KOPT-K1 (cell line): Measurements from ENCODE around the gene RBM19.
"Not testable (repeated sequence)": the region's sequence is repeated elsewhere in the genome, so short reads cannot be mapped to it uniquely, and the experiment has no call there.

Source experiments
- H3K27ac ChIP-seq: fragments of 200-600 bp; sonication (generic); 2 replicates; pipeline ENCODE4 v1.5.1; 2016; ENCODE audit warnings: antibody characterized with exemption, mild to moderate bottlenecking, low read depth, low read length; ENCODE audit not compliant: poor library complexity, severe bottlenecking
- H3K36me3 ChIP-seq: fragments of 200-600 bp; sonication (generic); 2 replicates; pipeline ENCODE4 v1.5.1; 2017; ENCODE audit warnings: antibody characterized with exemption, mild to moderate bottlenecking, low read length, moderate library complexity; ENCODE audit not compliant: insufficient read depth
- H3K9me3 ChIP-seq: fragments of 200-600 bp; sonication (generic); 2 replicates; pipeline ENCODE4 v1.5.1; 2017; ENCODE audit warnings: antibody characterized with exemption, low read length, mild to moderate bottlenecking; ENCODE audit not compliant: insufficient read depth, poor library complexity, severe bottlenecking

RBM19 gene

DNA sequence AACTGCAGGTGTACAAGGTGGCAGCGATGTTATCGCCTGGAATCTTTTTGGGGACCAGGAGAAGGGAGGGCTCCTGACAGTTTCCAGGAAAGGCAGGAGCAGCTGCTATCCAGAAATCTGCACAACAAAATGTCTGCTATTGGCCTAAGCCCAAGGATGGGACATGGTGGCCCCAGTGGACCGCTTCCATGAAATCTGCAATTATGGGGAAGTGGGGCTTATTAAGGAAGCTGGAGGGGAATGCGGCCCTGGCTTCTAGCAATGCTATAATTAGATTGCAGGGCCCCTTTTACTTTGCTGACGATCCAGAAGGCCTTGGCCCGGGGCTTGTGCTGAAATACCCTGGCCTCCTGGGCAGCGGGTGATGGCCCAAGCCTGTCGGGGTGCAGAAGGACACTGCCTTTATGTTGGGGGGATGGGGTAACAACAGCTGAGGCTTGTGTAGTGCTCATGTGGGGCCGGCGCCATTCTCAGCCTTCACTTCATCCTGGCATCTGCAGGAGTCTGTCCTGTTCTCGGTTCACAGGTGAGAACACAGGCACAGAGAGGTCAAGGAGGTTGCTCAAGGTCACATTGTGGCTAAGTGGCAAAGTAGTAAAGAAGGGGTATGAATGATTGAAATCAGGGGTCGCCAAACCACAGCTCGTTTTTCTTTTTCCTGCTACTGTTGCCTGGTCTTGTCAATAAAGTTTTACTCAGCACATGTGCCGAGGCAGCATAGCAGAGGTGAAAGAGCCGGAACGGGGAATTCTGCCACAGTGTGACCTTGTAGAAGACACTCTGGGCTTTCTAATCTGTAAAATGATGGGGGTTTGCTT lies 153.5 kb downstream of the RBM19 start:
- H3K27ac ChIP-seq, result no peak overlapping the region
- no peaks in the 10 kb centered on the region for H3K36me3 ChIP-seq
- no peaks in the 10 kb centered on the region for H3K9me3 ChIP-seq

DNA sequence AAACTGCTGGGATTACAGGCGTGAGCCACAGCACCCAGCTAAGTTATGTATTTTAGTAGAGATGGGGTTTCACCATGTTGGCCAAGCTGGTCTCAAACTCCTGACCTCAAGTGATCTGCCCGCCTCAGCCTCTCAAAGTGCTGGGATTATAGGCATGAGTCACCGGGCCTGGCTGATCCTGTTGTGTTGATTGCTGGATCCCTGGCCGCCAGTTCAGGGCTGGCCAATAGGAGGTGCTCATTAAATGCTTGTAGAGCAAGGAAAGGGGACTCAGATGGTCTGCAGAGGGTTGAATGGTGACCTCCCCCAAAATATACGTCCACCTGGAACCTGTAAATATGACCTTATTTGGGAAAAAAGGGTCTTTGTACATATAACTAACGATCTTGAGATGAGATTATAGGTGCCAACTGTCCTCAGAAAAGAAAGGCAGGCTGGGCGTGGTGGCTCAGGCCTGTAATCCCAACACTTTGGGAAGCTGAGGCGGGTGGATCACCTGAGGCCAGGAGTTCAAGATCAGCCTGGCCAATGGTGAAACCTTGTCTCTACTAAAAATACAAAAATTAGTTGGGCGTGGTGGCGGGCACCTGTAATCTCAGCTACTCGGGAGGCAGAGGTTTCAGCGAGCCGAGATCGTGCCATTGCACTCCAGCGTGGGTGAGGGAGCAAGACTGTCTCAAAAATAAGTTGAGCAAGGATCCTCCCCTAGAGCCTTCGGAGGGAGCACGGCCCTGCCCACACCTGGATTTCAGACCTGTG lies 156.5 kb downstream of the RBM19 start:
- H3K9me3 ChIP-seq, H3K27ac ChIP-seq, H3K36me3 ChIP-seq: not testable (repeated sequence)

- Histone ChIP-seq H3K9me3 (no peaks in the 10 kb centered on the region), H3K36me3 (no peaks in the 10 kb centered on the region), H3K27ac (no peak overlapping the region)
These were observed 157.8 kb downstream of the RBM19 start for GRCh38 chr12:113808095-113808951.

GRCh38 chr12:113805673-113806072 lies 160.5 kb downstream of the RBM19 start:
- Histone ChIP-seq H3K36me3 (no peaks in the 10 kb centered on the region), H3K9me3 (no peaks in the 10 kb centered on the region), H3K27ac (no peak overlapping the region)

GRCh38 chr12:113804961-113805600 lies 161.0 kb downstream of the RBM19 start:
- H3K36me3 ChIP-seq, result no peaks in the 10 kb centered on the region
- no peak overlapping the region for H3K27ac ChIP-seq
- no peaks in the 10 kb centered on the region for H3K9me3 ChIP-seq

DNA sequence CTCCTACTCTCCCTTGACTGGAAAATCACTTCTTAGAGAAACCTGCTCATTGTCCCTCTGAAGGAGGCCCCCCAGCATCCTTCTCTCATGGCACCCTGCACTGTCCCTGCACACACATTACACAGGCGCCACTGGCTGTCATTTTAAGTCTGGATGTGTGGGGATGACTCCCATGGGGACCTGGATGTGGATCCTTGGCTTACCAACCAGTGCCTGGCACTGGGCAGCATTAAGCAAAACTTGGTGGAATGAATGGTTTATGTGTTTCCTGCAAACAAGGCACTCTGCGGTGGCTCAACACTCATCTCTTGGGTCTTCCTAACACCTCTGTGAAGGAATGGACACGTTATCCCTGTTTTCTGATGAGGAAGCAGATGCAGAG lies 162.4 kb downstream of the RBM19 start:
- Histone ChIP-seq H3K36me3 (no peaks in the 10 kb centered on the region), H3K9me3 (no peaks in the 10 kb centered on the region), H3K27ac (no peak overlapping the region)

DNA sequence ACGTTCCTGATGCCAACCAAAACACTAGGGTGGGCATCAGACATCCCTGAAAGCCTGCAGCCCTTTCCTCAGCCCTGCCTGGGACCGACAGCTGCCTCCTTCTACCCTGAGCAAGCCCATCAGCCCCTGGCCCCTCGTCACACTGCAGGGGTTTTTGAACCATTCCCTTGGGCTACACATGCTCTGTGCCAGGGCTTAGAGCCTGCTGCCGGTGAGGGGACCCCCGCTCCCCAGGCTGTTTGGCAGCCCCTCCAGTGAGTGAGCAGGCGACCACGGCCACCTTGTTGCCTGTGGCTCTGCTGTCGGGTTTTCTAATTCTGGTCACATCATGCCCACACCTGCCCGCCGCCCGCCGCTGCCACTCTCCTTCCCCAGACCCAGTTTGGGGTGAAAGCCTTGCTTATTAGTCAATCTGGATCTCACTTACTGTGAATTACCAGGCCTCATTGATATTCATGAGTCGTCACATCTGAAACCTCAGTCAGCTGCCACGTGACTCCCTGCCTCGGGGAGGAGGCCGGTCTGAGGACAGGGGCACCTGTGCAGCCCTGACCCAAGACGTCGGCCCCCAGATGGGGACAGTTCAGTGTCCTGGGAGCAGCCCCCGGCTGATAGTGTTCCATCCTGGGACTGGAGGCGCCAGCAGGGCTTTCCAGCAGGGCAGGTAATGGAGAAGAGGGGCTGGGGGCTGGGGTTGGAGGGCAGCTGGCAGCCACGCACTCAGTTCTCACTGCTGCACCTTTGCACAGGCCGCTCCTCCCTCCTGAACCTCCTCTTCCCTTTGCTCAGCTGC lies 163.0 kb downstream of the RBM19 start:
- H3K27ac ChIP-seq, result no peak overlapping the region
- no peaks in the 10 kb centered on the region for H3K9me3 ChIP-seq
- no peaks in the 10 kb centered on the region for H3K36me3 ChIP-seq

DNA sequence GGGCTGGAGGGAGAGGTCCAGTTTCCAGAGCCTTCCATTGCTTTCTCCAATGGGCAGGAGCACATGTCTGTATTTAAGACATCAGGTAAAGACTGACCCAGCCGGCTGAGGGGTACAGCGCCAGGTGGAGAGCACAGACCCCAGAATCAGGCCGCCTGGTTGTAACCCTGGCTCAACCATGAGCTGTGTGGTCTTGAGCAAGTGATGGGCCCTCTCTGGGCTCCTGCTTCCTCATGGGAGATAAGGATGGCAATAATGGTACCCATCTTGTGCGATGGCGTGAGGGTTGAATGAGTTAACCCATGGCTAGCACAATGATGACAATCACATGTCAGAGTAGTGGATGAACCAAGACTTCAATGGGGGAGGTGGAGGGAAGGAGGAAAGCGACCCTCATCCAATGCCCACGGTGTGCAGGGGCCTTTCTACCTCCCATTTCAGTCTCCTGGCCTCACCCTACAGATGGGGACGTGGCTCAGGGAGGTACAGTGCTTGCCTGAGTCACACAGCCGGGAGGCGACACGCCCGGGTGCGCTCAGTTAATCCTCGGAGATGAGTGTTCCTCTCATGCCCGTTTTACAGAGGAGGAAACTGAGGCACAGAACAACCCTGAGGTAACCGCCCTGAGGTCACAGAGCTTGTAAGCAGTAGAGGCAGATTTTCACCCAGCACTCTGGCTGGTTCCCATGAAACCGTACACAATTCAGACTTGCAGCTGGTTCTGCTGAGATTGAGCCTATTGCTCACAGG lies 163.9 kb downstream of the RBM19 start:
- H3K9me3 ChIP-seq, result no peaks in the 10 kb centered on the region
- H3K27ac ChIP-seq, result no peak overlapping the region
- no peaks in the 10 kb centered on the region for H3K36me3 ChIP-seq

DNA sequence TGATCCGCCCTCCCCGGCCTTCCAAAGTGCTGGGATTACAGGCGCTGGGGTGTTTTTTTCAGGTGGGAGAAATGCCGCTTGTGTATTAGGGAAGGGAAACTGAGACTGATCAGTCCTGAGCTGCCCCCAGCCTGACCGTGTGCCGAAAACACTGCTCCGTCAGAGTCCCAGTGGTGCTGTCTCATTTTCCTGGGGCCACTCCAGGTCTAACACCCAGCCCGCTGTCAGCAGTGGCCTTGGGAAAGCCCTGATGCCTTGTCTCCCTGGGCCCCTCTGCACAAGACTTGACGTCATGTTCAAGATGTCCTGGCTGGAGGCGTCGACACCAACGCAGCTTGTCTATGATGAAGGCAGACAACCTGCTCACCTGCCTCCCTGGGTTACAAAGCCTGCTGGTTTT lies 165.9 kb downstream of the RBM19 start:
- no peak overlapping the region for H3K27ac ChIP-seq
- no peaks in the 10 kb centered on the region for H3K36me3 ChIP-seq
- H3K9me3 ChIP-seq, result no peaks in the 10 kb centered on the region

- Histone ChIP-seq H3K27ac (no peak overlapping the region), H3K9me3 (no peaks in the 10 kb centered on the region), H3K36me3 (no peaks in the 10 kb centered on the region)
These were observed 167.6 kb downstream of the RBM19 start for GRCh38 chr12:113798552-113798951.

- no peak overlapping the region for H3K27ac ChIP-seq
- no peaks in the 10 kb centered on the region for H3K36me3 ChIP-seq
- no peaks in the 10 kb centered on the region for H3K9me3 ChIP-seq
These were observed 168.6 kb downstream of the RBM19 start for GRCh38 chr12:113797535-113797868.

DNA sequence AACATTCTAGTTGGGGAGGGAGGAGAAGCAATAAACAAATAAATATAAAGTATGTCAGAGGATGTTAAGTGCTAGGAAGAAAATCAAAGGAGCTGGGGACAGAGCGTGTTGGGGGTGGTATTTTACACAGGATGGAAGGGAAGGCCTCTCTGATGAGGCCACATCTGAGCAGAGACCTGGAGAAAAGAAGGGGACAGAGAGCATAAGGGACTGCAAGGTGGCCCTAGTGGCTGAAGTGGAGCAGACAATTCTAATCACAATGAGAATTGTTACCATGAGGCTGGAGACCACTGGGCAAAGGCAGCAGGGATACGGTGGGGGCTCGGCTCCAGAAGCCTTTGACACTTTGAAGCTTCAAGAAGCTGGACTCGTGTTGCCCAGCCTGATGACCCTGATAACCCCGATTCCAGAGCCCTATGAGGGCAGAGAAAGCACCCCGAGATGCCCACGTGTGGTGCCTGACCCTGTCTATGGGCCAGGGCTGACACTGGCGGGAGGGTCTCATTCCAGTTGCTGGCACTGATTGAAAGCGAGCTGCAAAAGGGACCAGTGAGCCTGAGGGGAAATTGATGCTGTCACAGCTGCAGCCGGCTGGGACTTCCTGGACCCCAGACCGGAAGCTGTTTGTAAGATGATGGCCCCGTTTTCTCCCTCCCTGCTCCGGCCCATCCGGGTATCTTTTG lies 169.1 kb downstream of the RBM19 start:
- no peak overlapping the region for H3K27ac ChIP-seq
- no peaks in the 10 kb centered on the region for H3K36me3 ChIP-seq
- no peaks in the 10 kb centered on the region for H3K9me3 ChIP-seq

DNA sequence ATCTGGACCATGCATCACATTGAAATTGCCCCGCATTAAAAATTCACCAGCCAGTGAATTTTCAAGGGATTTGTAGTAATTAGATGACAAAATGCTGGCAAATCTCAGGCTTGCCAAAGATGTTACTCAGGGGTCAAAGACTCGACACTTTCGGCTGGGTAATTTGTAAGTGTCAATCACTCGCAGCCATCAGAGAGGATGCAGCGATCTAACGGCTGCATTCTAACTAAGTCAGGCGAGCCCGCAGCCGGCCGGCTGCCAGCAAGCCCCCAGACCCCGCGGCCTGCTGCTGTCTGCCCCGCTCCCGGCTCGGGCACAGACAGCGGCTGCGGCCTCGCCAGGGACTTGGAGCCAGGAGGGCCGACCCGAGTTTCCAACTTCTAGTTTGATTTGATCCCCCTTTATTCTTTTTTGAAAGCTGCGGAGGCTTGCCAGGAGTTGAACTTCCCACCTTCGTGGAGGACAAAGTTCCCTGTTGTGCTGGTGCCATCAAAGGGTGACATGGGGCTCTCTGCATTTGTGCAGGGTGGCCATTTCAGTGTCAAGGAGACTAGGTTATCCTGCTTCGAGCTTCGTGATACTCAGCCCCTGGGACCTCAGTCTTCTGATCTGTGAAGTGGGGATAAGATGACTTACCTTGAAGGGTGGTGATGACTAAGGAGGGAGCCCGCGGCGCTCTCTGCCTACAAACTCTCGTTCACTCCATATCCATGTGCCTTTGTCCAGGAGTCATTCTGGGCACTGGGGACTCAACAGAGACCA lies 169.9 kb downstream of the RBM19 start:
- H3K9me3 ChIP-seq, result no peaks in the 10 kb centered on the region
- H3K36me3 ChIP-seq, result no peaks in the 10 kb centered on the region
- H3K27ac ChIP-seq, result no peak overlapping the region
